ENCODE data around the gene FICD.

Gene FICD

DNA sequence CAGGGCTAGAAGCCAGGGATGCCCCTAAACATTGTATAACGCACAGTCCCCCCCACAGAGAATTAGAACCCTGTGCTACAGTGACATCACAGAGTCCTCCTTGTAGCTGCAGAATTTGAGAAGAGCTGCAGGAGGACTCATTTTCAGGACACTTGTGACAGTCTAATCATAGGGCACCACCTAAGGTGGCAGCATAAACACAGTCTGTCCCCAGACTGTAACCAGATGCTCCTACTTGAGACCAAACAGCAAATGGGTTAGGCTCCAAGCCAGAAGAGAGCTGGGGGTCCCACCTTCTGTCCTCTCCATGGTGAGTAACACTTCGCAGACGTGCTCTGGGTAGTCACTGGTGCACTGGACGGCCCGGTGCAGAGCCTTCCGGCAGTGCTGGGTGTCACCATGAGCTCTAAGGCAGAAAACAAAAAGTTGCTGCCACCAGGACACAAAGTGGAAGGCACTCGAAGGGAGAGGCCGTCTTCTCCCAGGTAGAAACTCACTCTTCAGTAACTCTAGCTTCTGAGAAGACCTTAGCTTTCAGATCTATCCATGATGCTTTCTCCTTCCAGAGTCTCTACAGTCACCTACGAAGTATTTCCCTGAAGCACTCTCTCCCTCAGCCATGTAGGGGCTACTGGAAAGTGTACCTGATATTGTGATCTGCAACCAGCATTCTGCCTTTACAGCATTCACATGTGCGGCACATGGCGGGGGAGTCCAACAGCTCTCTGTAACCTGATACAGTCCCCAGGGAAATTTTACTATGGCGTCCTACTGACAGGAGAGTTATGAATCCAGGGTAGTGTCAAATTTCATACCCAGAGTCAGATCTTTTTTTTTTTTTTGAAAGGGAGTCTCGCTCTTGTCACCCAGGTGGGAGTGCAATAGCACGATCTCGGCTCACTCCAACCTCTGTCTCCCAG lies 17.1 kb downstream of the FICD start:
- Histone ChIP-seq H3K14ac (ENCODE audit: low read length) (no peak overlapping the region), H3K23ac (ENCODE audit: low read depth, low read length, poor library complexity) (no peak overlapping the region), H2BK120ac (ENCODE audit: low read depth, low read length) (no peak overlapping the region), H2BK12ac (ENCODE audit: low read length) (no peak overlapping the region), H4K91ac (ENCODE audit: low read depth, low read length, poor library complexity) (no peak overlapping the region), H3K79me1 (ENCODE audit: low read depth, low read length) (no peaks in the 10 kb centered on the region), H3K9me3 (replicated peaks in 1 of 2; ENCODE audit: control insufficient read depth in 2 of 2, insufficient read depth in 1 of 2, low read depth in 1 of 2, low read length in 2 of 2) (no peaks in the 10 kb centered on the region), H3K4me3 (ENCODE audit: low read length in 2 of 2) (no peak overlapping the region), H2BK15ac (ENCODE audit: low read length) (no peak overlapping the region), H3K36me3 (replicated peaks in 1 of 2; ENCODE audit: control insufficient read depth in 2 of 2, insufficient read depth in 2 of 2, low read length in 2 of 2) (peaks cover 36 to 98% of the 10 kb centered on the region in 2 donors), H3K18ac (ENCODE audit: low read length) (no peak overlapping the region), H2AFZ (ENCODE audit: low read length) (no peak overlapping the region), H4K8ac (ENCODE audit: low read depth, low read length) (no peak overlapping the region), H3K4me2 (ENCODE audit: insufficient read depth, low read length, poor library complexity, severe bottlenecking) (no peak overlapping the region), H2BK5ac (ENCODE audit: low read length) (no peak overlapping the region), H2AK5ac (ENCODE audit: low read depth, low read length) (no peak overlapping the region), H3K4me1 (ENCODE audit: control insufficient read depth in 2 of 2, insufficient read depth in 1 of 2, low read depth in 1 of 2, low read length in 2 of 2) (peaks cover 2 to 8% of the 10 kb centered on the region in 2 donors), H3K9ac (ENCODE audit: low read depth, low read length, poor library complexity) (no peak overlapping the region), H3K27ac (replicated peaks; ENCODE audit: low read length) (no peak overlapping the region), H3K27me3 (ENCODE audit: control insufficient read depth in 3 of 3, insufficient read depth in 3 of 3, low read depth in 1 of 3, low read length in 3 of 3) (no peaks in the 10 kb centered on the region), H3K4ac (ENCODE audit: low read length) (no peak overlapping the region)
- DNase-seq (ENCODE audit: low spot score) = no peak
- no CpG with 5 or more reads among the region's 15 CpGs for WGBS, 2 donors (ENCODE audit: extremely low coverage in 2 of 2, insufficient read length in 2 of 2, insufficient replicate concordance in 1 of 2)

DNA sequence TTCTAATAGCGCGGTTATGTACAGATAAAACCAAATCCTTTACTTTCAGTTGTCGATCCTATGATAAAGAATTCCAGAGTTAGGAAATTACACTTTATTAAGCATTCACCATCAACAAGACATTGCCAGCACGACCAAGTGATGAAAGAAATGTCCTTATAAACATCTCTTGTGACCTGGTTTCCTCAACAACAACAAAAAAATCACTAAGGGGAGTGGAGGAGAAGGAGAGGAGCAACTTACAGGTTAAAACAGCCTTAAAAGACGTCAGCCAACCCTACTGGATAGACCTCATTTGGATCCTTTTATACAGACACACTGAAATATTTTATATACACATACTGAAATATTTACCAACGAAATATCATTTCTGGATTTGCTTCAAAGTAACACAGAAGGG lies 23.1 kb downstream of the FICD start:
- Histone ChIP-seq H3K18ac (ENCODE audit: low read length) (no peak overlapping the region), H3K4me1 (ENCODE audit: control insufficient read depth in 2 of 2, insufficient read depth in 1 of 2, low read depth in 1 of 2, low read length in 2 of 2) (no peaks in the 10 kb centered on the region), H2AK5ac (ENCODE audit: low read depth, low read length) (no peak overlapping the region), H4K8ac (ENCODE audit: low read depth, low read length) (no peak overlapping the region), H3K79me1 (ENCODE audit: low read depth, low read length) (no peaks in the 10 kb centered on the region), H3K27ac (replicated peaks; ENCODE audit: low read length) (no peak overlapping the region), H4K91ac (ENCODE audit: low read depth, low read length, poor library complexity) (no peak overlapping the region), H3K14ac (ENCODE audit: low read length) (no peak overlapping the region), H2BK120ac (ENCODE audit: low read depth, low read length) (no peak overlapping the region), H3K9me3 (replicated peaks in 1 of 2; ENCODE audit: control insufficient read depth in 2 of 2, insufficient read depth in 1 of 2, low read depth in 1 of 2, low read length in 2 of 2) (no peaks in the 10 kb centered on the region), H3K9ac (ENCODE audit: low read depth, low read length, poor library complexity) (no peak overlapping the region), H3K4me3 (ENCODE audit: low read length in 2 of 2) (no peak overlapping the region), H3K27me3 (ENCODE audit: control insufficient read depth in 3 of 3, insufficient read depth in 3 of 3, low read depth in 1 of 3, low read length in 3 of 3) (no peaks in the 10 kb centered on the region), H2BK15ac (ENCODE audit: low read length) (no peak overlapping the region), H2AFZ (ENCODE audit: low read length) (no peak overlapping the region), H2BK12ac (ENCODE audit: low read length) (no peak overlapping the region), H3K36me3 (replicated peaks in 1 of 2; ENCODE audit: control insufficient read depth in 2 of 2, insufficient read depth in 2 of 2, low read length in 2 of 2) (peaks cover 16 to 86% of the 10 kb centered on the region in 2 donors), H3K4me2 (ENCODE audit: insufficient read depth, low read length, poor library complexity, severe bottlenecking) (no peak overlapping the region), H3K4ac (ENCODE audit: low read length) (no peak overlapping the region), H2BK5ac (ENCODE audit: low read length) (no peak overlapping the region), H3K23ac (ENCODE audit: low read depth, low read length, poor library complexity) (no peak overlapping the region)
- no CpG with 5 or more reads among the region's 6 CpGs for WGBS, 2 donors (ENCODE audit: extremely low coverage in 2 of 2, insufficient read length in 2 of 2, insufficient replicate concordance in 1 of 2)
- DNase-seq (ENCODE audit: low spot score) = no peak

DNA sequence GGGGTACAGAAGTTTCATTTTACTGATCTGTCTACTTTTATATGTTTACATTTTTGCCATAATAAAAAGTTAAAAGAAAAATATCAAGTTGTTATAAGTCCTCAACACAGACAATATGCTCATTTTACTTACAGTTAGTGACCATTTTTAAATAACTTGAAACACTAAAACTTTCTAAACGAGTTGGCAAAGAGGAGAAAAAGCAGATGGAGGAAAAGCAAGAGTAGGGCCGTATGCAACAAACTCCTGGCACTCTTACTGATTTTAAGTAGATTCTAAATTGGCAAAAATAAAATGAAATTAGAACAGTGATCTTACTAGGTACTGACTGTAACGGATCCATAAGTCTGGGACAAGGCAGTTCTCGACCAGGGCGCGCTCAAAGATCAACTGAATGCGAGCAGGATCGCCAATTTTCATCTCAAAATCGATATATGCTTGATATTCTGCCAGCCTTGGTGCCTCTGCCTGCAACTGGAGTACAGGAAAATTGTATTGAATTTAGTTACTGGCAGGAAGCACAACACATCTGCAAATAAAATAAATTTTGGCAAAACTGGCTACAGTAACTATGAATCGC lies 23.6 kb downstream of the FICD start:
- H4K8ac ChIP-seq (ENCODE audit: low read depth, low read length) = no peak overlapping the region
- H2BK12ac ChIP-seq (ENCODE audit: low read length) = no peak overlapping the region
- H3K9me3 ChIP-seq (replicated peaks in 1 of 2; ENCODE audit: control insufficient read depth in 2 of 2, insufficient read depth in 1 of 2, low read depth in 1 of 2, low read length in 2 of 2) = no peaks in the 10 kb centered on the region
- no peak overlapping the region for H3K14ac ChIP-seq (ENCODE audit: low read length)
- no peak overlapping the region for H2AFZ ChIP-seq (ENCODE audit: low read length)
- H2BK5ac ChIP-seq (ENCODE audit: low read length) = no peak overlapping the region
- H3K4me3 ChIP-seq (ENCODE audit: low read length in 2 of 2) = no peak overlapping the region
- no peak overlapping the region for H3K4ac ChIP-seq (ENCODE audit: low read length)
- H3K27me3 ChIP-seq (ENCODE audit: control insufficient read depth in 3 of 3, insufficient read depth in 3 of 3, low read depth in 1 of 3, low read length in 3 of 3) = no peaks in the 10 kb centered on the region
- H3K9ac ChIP-seq (ENCODE audit: low read depth, low read length, poor library complexity) = no peak overlapping the region
- no peak overlapping the region for H2AK5ac ChIP-seq (ENCODE audit: low read depth, low read length)
- no peak for DNase-seq (ENCODE audit: low spot score)
- no peaks in the 10 kb centered on the region for H3K79me1 ChIP-seq (ENCODE audit: low read depth, low read length)
- no peak overlapping the region for H3K18ac ChIP-seq (ENCODE audit: low read length)
- no peak overlapping the region for H2BK120ac ChIP-seq (ENCODE audit: low read depth, low read length)
- H4K91ac ChIP-seq (ENCODE audit: low read depth, low read length, poor library complexity) = no peak overlapping the region
- no peak overlapping the region for H2BK15ac ChIP-seq (ENCODE audit: low read length)
- H3K27ac ChIP-seq (replicated peaks; ENCODE audit: low read length) = no peak overlapping the region
- H3K36me3 ChIP-seq (replicated peaks in 1 of 2; ENCODE audit: control insufficient read depth in 2 of 2, insufficient read depth in 2 of 2, low read length in 2 of 2) = peaks cover 18 to 86% of the 10 kb centered on the region in 2 donors
- no peak overlapping the region for H3K4me2 ChIP-seq (ENCODE audit: insufficient read depth, low read length, poor library complexity, severe bottlenecking)
- WGBS, 2 donors (ENCODE audit: extremely low coverage in 2 of 2, insufficient read length in 2 of 2, insufficient replicate concordance in 1 of 2) = no CpG with 5 or more reads among the region's 10 CpGs
- no peaks in the 10 kb centered on the region for H3K4me1 ChIP-seq (ENCODE audit: control insufficient read depth in 2 of 2, insufficient read depth in 1 of 2, low read depth in 1 of 2, low read length in 2 of 2)
- no peak overlapping the region for H3K23ac ChIP-seq (ENCODE audit: low read depth, low read length, poor library complexity)

DNA sequence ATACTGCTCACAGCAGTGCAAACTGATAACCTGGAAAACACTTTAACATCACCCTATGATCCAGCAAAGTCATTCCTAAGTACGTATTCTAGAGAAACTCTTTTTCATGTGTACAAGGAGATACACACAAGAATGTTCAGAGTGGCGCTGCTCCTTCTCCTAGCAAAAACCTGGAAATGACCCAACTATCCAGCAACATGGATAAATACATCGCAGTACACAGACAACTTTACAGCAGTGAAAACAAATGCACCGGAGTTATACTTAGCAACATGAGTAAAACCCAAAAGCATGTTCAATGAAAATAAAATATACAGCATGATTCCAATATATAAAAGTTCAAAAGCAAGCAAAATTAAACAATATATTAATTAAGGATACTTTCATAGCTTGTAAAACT lies 27.2 kb downstream of the FICD start:
- Histone ChIP-seq H3K4me3 (ENCODE audit: low read length in 2 of 2) (no peak overlapping the region), H3K27me3 (ENCODE audit: control insufficient read depth in 3 of 3, insufficient read depth in 3 of 3, low read depth in 1 of 3, low read length in 3 of 3) (no peaks in the 10 kb centered on the region), H3K36me3 (replicated peaks in 1 of 2; ENCODE audit: control insufficient read depth in 2 of 2, insufficient read depth in 2 of 2, low read length in 2 of 2) (peaks cover 23 to 87% of the 10 kb centered on the region in 2 donors), H4K91ac (ENCODE audit: low read depth, low read length, poor library complexity) (no peak overlapping the region), H3K14ac (ENCODE audit: low read length) (no peak overlapping the region), H2AFZ (ENCODE audit: low read length) (no peak overlapping the region), H2BK120ac (ENCODE audit: low read depth, low read length) (no peak overlapping the region), H3K9ac (ENCODE audit: low read depth, low read length, poor library complexity) (no peak overlapping the region), H3K23ac (ENCODE audit: low read depth, low read length, poor library complexity) (no peak overlapping the region), H4K8ac (ENCODE audit: low read depth, low read length) (no peak overlapping the region), H3K79me1 (ENCODE audit: low read depth, low read length) (no peaks in the 10 kb centered on the region), H2AK5ac (ENCODE audit: low read depth, low read length) (no peak overlapping the region), H2BK12ac (ENCODE audit: low read length) (no peak overlapping the region), H3K18ac (ENCODE audit: low read length) (no peak overlapping the region), H3K9me3 (replicated peaks in 1 of 2; ENCODE audit: control insufficient read depth in 2 of 2, insufficient read depth in 1 of 2, low read depth in 1 of 2, low read length in 2 of 2) (no peaks in the 10 kb centered on the region), H2BK5ac (ENCODE audit: low read length) (no peak overlapping the region), H3K4me1 (ENCODE audit: control insufficient read depth in 2 of 2, insufficient read depth in 1 of 2, low read depth in 1 of 2, low read length in 2 of 2) (no peaks in the 10 kb centered on the region), H3K27ac (replicated peaks; ENCODE audit: low read length) (no peak overlapping the region), H2BK15ac (ENCODE audit: low read length) (no peak overlapping the region), H3K4ac (ENCODE audit: low read length) (no peak overlapping the region), H3K4me2 (ENCODE audit: insufficient read depth, low read length, poor library complexity, severe bottlenecking) (no peak overlapping the region)
- no peak for DNase-seq (ENCODE audit: low spot score)
- no CpG with 5 or more reads among the region's 4 CpGs for WGBS, 2 donors (ENCODE audit: extremely low coverage in 2 of 2, insufficient read length in 2 of 2, insufficient replicate concordance in 1 of 2)

All from neuronal stem cell (in vitro differentiated cells).